ENCODE results near the gene ZBP1.

DNA sequence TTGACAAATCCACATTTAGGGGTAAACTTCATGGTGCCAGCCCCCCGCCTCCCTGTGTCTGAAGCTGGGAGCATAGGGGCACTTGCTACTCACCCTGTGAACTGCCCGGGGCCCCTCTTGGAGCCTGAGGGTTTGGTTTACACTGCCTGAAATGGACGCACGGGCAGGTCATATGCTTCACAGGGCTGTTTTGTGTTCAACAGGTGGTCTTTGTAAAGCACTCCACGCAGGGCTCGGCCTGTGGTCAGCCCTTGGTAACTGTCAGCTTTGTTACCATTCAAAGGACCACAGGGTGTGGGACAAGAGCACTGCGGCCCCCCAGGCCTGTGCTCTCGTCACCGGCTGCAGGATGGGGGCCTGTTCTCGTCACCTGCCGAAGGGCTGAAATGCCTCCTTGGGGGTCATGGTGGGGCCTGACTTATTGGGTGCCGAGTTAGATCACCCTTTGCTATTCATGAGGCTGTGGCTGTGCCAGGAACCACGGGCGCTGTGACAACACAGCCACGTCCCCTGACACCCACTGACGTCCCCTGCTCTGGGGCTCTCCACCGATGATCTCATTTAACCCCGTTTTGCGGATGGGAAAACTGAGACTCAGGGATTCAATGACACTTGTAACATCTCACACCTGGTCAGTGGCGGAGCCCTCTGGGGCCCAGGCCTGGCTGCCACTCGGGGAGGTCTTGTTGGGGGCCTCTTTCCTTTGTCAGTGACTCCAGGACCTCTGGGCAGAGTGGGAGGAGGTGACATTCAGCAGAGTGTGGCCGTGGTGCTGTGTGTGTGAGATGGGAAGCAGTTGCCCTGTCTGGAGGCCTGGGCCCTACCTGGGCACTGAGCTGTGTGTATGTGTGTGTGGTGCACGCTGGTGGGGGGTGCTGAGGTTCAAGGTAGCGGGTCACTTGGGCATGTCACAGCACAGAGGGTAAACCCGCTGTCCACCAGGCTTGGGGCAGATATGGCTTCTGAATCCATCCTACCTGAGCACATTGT lies 24.9 kb downstream of the ZBP1 start:
- no peak for TF ChIP-seq POLR2A (IDR thresholded peaks at IDR 0.05; ENCODE audit: low read depth, low read length)
- TF ChIP-seq POLR2AphosphoS5 (IDR thresholded peaks at IDR 0.05; ENCODE audit: low read depth, low read length): no peak
- TF ChIP-seq TAF1 (IDR thresholded peaks at IDR 0.05; ENCODE audit: borderline replicate concordance, low read depth, low read length): no peak

Data from GM12892 (cell line).